Urinary bladder (tissue), 2 donors: ENCODE results near the gene DZANK1. TPM values are rescaled to one million over a fixed set of nuclear protein-coding genes. Genes with fewer than 3 reads are reported as not detected.

Experiments used
- polyA plus RNA-seq: library from polyadenylated mRNA; stranded (reverse); fragments of 200-250 nt; gene quantifications from one replicate; pipeline ENCODE4 v1.2.3, GENCODE V29; 2013
- small RNA-seq: library from RNA; depleted of rRNA; stranded (forward); fragments of <200 nt; gene quantifications from one replicate; pipeline ENCODE3, GENCODE V24; 2014
- total RNA-seq: library from RNA; depleted of rRNA; stranded (reverse); fragments of >200 nt; gene quantifications from one replicate; pipeline ENCODE4 v1.2.3, GENCODE V29; 2014
- donor health status: healthy.

The DZANK1 gene
- total and polyA plus RNA-seq, 2 donors, result 1.7 to 3.1 TPM

Small RNAs within 50 kb of the gene (small RNA-seq; reads per million reads assigned to genes)
- 0.09 reads per million for gene MIR3192
- not detected for gene RNA5SP476

Other genes starting within 250 kb of the DZANK1 start
- gene ZNF133, start 178.5 kb downstream of the DZANK1 start, total RNA-seq, result 24.2 TPM
- gene ZNF133, start 178.5 kb downstream of the DZANK1 start, polyA plus RNA-seq, result 15.2 TPM
- 18.7 TPM for gene POLR3F, start 360 bp upstream of the DZANK1 start, total RNA-seq
- 8.1 TPM for gene POLR3F, start 360 bp upstream of the DZANK1 start, polyA plus RNA-seq
- 21.9 TPM for gene RBBP9, start 30.2 kb upstream of the DZANK1 start, total RNA-seq
- 9.3 TPM for gene RBBP9, start 30.2 kb upstream of the DZANK1 start, polyA plus RNA-seq
- 31.9 TPM for gene SEC23B, start 40.9 kb upstream of the DZANK1 start, total RNA-seq
- 15.1 TPM for gene SEC23B, start 40.9 kb upstream of the DZANK1 start, polyA plus RNA-seq
- gene SMIM26, start 100.4 kb upstream of the DZANK1 start, total RNA-seq, result 60.9 TPM
- gene SMIM26, start 100.4 kb upstream of the DZANK1 start, polyA plus RNA-seq, result 117 TPM
- gene DTD1, start 121.0 kb upstream of the DZANK1 start, total RNA-seq, result 18.0 TPM
- gene DTD1, start 121.0 kb upstream of the DZANK1 start, polyA plus RNA-seq, result 28.4 TPM